PFSK-1 (cell line): ENCODE measurements around the gene HOXA3.

ENCODE experiments used
- FOXP2 ChIP-seq: optimal IDR thresholded peaks from 2 replicates; pipeline ENCODE3; 2011; ENCODE audit warnings: borderline replicate concordance, control low read depth, inconsistent platforms; ENCODE audit not compliant: insufficient read depth; ENCODE audit errors: extremely low read length, extremely low read depth
- POLR2AphosphoS5 ChIP-seq: IDR thresholded peaks from 2 replicates; pipeline ENCODE4 v1.6.1; 2012; ENCODE audit warnings: low read depth, mild to moderate bottlenecking, control low read depth, low read length, moderate library complexity
- REST ChIP-seq, 2 experiments: IDR thresholded peaks; 2 replicates each; pipeline versions ENCODE4 v1.6.1 to v1.8.0; 2011 to 2012; ENCODE audit warnings: low read depth in 2 of 2, low read length in 2 of 2, control low read depth in 1 of 2, inconsistent platforms in 1 of 2, mild to moderate bottlenecking in 1 of 2, moderate library complexity in 1 of 2; ENCODE audit not compliant: insufficient read depth in 1 of 2
- SIN3A ChIP-seq: IDR thresholded peaks from 2 replicates; pipeline ENCODE4 v1.6.1; 2012; ENCODE audit warnings: mild to moderate bottlenecking, low read length, moderate library complexity, borderline replicate concordance; ENCODE audit not compliant: insufficient read depth
- TAF1 ChIP-seq: IDR thresholded peaks from 2 replicates; pipeline ENCODE4 v1.6.1; 2012; ENCODE audit warnings: low read length, control low read depth, borderline replicate concordance; ENCODE audit not compliant: insufficient read depth

Gene HOXA3

GRCh38 chr7:27092819-27093110 lies 59.6 kb downstream of the HOXA3 start:
- TF ChIP-seq POLR2AphosphoS5: no peak
- TF ChIP-seq SIN3A: no peak
- no peak for TF ChIP-seq TAF1
- no peak for TF ChIP-seq REST (IDR thresholded peaks at IDR 0.05; ENCODE audit: insufficient read depth in 1 of 2, low read depth in 2 of 2, low read length in 2 of 2)
- TF ChIP-seq FOXP2: no peak

GRCh38 chr7:27091941-27092818 lies 60.2 kb downstream of the HOXA3 start:
- TF ChIP-seq FOXP2 (no peak), REST (IDR thresholded peaks at IDR 0.05; ENCODE audit: insufficient read depth in 1 of 2, low read depth in 2 of 2, low read length in 2 of 2) (no peak), SIN3A (no peak), TAF1 (no peak), POLR2AphosphoS5 (no peak)

- no peak for TF ChIP-seq TAF1
- no peak for TF ChIP-seq FOXP2
- no peak for TF ChIP-seq POLR2AphosphoS5
- no peak for TF ChIP-seq SIN3A
- TF ChIP-seq REST (IDR thresholded peaks at IDR 0.05; ENCODE audit: insufficient read depth in 1 of 2, low read depth in 2 of 2, low read length in 2 of 2): no peak
Observed at GRCh38 chr7:27091105-27091504, 61.3 kb downstream of the HOXA3 start.

DNA sequence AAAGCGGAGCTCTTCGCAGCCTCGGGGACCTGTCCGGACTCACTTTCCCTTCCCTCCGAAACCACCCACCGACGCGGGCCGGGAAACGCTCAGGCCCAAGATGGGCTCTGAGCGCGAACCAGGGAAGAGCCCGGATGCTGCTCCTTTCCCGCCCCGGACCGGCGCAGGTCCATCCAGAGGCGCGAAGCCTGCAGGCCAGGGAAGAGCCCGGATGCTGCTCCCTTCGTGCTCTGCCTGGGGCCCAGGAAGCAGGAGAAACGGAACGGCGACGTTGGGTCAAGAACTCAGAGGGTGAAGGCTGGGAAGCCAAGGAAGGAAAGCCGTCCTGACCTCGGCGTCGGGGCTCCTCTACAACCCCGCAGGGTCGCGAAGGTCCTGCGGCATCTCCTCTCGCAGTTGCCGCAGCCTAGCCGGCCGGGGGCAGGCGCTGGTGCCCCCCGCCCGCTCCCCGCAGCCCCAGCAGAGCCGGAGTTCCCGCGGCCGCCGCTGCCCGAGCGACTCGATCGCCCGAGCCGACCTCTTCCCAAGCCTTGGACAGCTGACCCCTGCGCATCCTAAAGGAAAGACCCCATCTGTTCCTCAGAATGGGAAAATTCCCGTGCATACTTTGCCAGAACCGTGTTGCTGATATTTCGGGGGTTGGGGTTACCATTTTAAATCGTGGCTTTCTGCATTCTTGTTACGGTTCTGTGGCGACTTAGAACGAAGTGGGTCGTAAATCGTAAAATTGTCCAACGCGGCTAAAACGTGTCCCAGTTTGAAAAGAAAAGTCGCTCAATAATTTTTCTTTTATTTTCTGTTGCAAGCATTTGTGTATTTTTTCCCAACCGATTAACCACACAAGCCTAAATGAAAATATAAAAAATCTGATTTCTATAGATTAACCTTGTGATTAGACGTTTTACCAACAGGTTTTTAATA lies 64.1 kb downstream of the HOXA3 start:
- TF ChIP-seq TAF1 (no peak), FOXP2 (no peak), SIN3A (no peak), POLR2AphosphoS5 (no peak), REST (IDR thresholded peaks at IDR 0.05; ENCODE audit: insufficient read depth in 1 of 2, low read depth in 2 of 2, low read length in 2 of 2) (no peak)
